H1 (cell line): Measurements from ENCODE around the gene EMX2. TPM values are rescaled to one million over a fixed set of nuclear protein-coding genes. Genes with fewer than 3 reads are reported as not detected.
A peak's percentile ranks its signal among the peaks of the same experiment; 100 is the strongest.

Experiments
- ASH2L ChIP-seq: fragments of 200-600, 300-600 bp; sonication (generic); IDR thresholded peaks from one replicate; pipeline ENCODE4 v1.7.1; 2017; ENCODE audit warnings: low read length
- EP300 ChIP-seq, 2 experiments: IDR thresholded peaks; 1 replicate in 1 of 2; 2 replicates in 1 of 2; pipeline ENCODE4 v1.6.1; 2011 to 2012; ENCODE audit warnings: low read depth in 2 of 2, low read length in 2 of 2, mild to moderate bottlenecking in 2 of 2, borderline replicate concordance in 1 of 2, inconsistent platforms in 1 of 2, moderate library complexity in 1 of 2
- HDAC2 ChIP-seq, 2 experiments: fragments of 300-600 bp in 1 of 2; sonication (generic) in 1 of 2; IDR thresholded peaks; 2 replicates each; pipeline ENCODE4 v1.6.1; 2011 to 2012; ENCODE audit warnings: low read depth in 2 of 2, low read length in 2 of 2, mild to moderate bottlenecking in 2 of 2, moderate library complexity in 2 of 2, borderline replicate concordance in 1 of 2, inconsistent platforms in 1 of 2
- JUND ChIP-seq: IDR thresholded peaks from 2 replicates; pipeline ENCODE4 v1.6.1; 2011; ENCODE audit warnings: mild to moderate bottlenecking, improper control_type of control experiment, low read length
- KDM4A ChIP-seq: IDR thresholded peaks from one replicate; pipeline ENCODE4 v1.7.1; 2012; ENCODE audit warnings: low read depth, mild to moderate bottlenecking, moderate library complexity, low read length, inconsistent platforms; ENCODE audit not compliant: severe bottlenecking
- MAFK ChIP-seq: IDR thresholded peaks from 2 replicates; pipeline ENCODE4 v1.6.1; 2012; ENCODE audit warnings: low read depth, mild to moderate bottlenecking, improper control_type of control experiment, low read length
- POLR2A ChIP-seq, 2 experiments: IDR thresholded peaks; 1 replicate in 1 of 2; 2 replicates in 1 of 2; pipeline ENCODE4 v1.6.1; 2011; ENCODE audit warnings: low read depth in 2 of 2, low read length in 2 of 2, mild to moderate bottlenecking in 2 of 2; ENCODE audit errors: control extremely low read depth in 1 of 2
- POLR2AphosphoS5 ChIP-seq: IDR thresholded peaks from 2 replicates; pipeline ENCODE4 v1.6.1; 2011; ENCODE audit warnings: low read depth, low read length
- RNF2 ChIP-seq: fragments of 200-900, 300-1000 bp; sonication (generic); IDR thresholded peaks from 2 replicates; pipeline ENCODE4 v1.7.1; 2016; ENCODE audit warnings: borderline replicate concordance, low read depth, mild to moderate bottlenecking, antibody characterized with exemption, low read length; ENCODE audit not compliant: poor library complexity, severe bottlenecking; ENCODE audit errors: missing control alignments
- SIN3A ChIP-seq, 2 experiments: IDR thresholded peaks in 1 of 2; conservative IDR thresholded peaks in 1 of 2; 2 replicates each; pipeline ENCODE4 v1.6.1; 2011 to 2012; ENCODE audit warnings: low read length in 2 of 2, improper control_type of control experiment in 1 of 2, low read depth in 1 of 2, mild to moderate bottlenecking in 1 of 2
- SIRT6 ChIP-seq: IDR thresholded peaks from one replicate; pipeline ENCODE4 v1.7.1; 2012; ENCODE audit warnings: low read length, inconsistent platforms
- SIX5 ChIP-seq: IDR thresholded peaks from 2 replicates; pipeline ENCODE4 v1.6.1; 2011; ENCODE audit warnings: mild to moderate bottlenecking, low read depth, low read length
- SP1 ChIP-seq: IDR thresholded peaks from 2 replicates; pipeline ENCODE4 v1.6.1; 2011; ENCODE audit warnings: low read depth, low read length
- TAF1 ChIP-seq: IDR thresholded peaks from 2 replicates; pipeline ENCODE4 v1.6.1; 2011; ENCODE audit warnings: mild to moderate bottlenecking, low read depth, low read length
- TBP ChIP-seq: IDR thresholded peaks from 2 replicates; pipeline ENCODE4 v1.6.1; 2011; ENCODE audit warnings: low read depth, low read length, improper control_type of control experiment
- TCF12 ChIP-seq: IDR thresholded peaks from 2 replicates; pipeline ENCODE4 v1.6.1; 2011; ENCODE audit warnings: low read depth, mild to moderate bottlenecking, low read length
- TEAD4 ChIP-seq: IDR thresholded peaks from 2 replicates; pipeline ENCODE4 v1.6.1; 2012; ENCODE audit warnings: low read depth, low read length, inconsistent platforms, mixed read lengths
- USF2 ChIP-seq: IDR thresholded peaks from 2 replicates; pipeline ENCODE4 v1.6.1; 2011; ENCODE audit warnings: low read length, improper control_type of control experiment
- ZNF274 ChIP-seq: IDR thresholded peaks from 2 replicates; pipeline ENCODE4 v1.7.0; 2012; ENCODE audit warnings: low read length, borderline replicate concordance; ENCODE audit errors: extremely low read depth
- polyA plus RNA-seq, 7 experiments: library from polyadenylated mRNA; depleted of rRNA in 3 of 7; stranded (reverse) in 5 of 7; unstranded in 2 of 7; fragments of >200 nt in 5 of 7; fragments of 200-250 nt in 2 of 7; gene quantifications; 1 replicate in 5 of 7; 2 replicates in 1 of 7; 4 replicates in 1 of 7; pipeline versions ENCODE4 v1.2.1 to v1.2.3, GENCODE V29; 2011 to 2013; ENCODE audit warnings: missing spikeins in 2 of 7, mixed read lengths in 2 of 7
- total RNA-seq: library from RNA; stranded (reverse); fragmentation: NEBNext Ultra II Directional; extraction: Animal tissue kit (Norgen Biotek cat#: 25700); gene quantifications from 2 replicates; pipeline ENCODE4 v1.2.1, GENCODE V29; 2021
- TF ChIP-seq, protein P1 (sequence below): IDR thresholded peaks from 2 replicates; pipeline ENCODE4 v1.6.1; 2012; ENCODE audit warnings: inconsistent platforms
- TF ChIP-seq, protein P2 (sequence below), 3 experiments: IDR thresholded peaks; 1 replicate in 2 of 3; 2 replicates in 1 of 3; pipeline versions ENCODE4 v1.5.1 to v1.6.1; 2011; ENCODE audit warnings: low read length in 3 of 3, mild to moderate bottlenecking in 3 of 3, inconsistent platforms in 2 of 3, low read depth in 1 of 3, moderate library complexity in 1 of 3; ENCODE audit not compliant: insufficient read depth in 1 of 3; ENCODE audit errors: control extremely low read depth in 1 of 3

The EMX2 gene
- total and polyA plus RNA-seq, 2 of the 8 experiments (the other 6 are each of a cell fraction or from before 2014, with no cell fraction given) = not detected

- TF ChIP-seq EP300 (IDR thresholded peaks at IDR 0.05; ENCODE audit: borderline replicate concordance in 1 of 2, low read depth in 2 of 2, low read length in 2 of 2) (no peak), ASH2L (no peak), SIX5 (no peak), HDAC2 (IDR thresholded peaks at IDR 0.05; ENCODE audit: borderline replicate concordance in 1 of 2, low read depth in 2 of 2, low read length in 2 of 2) (no peak), KDM4A (no peak), JUND (no peak), MAFK (no peak), USF2 (no peak), POLR2AphosphoS5 (no peak), TAF1 (no peak), TBP (no peak), RNF2 (no peak), ZNF274 (no peak), SIRT6 (no peak), POLR2A (IDR thresholded peaks at IDR 0.05; ENCODE audit: control extremely low read depth in 1 of 2, low read depth in 2 of 2, low read length in 2 of 2) (no peak), TCF12 (no peak), TEAD4 (no peak), SIN3A (conservative IDR thresholded peaks at IDR 0.05 in 1 of 2, IDR thresholded peaks at IDR 0.05 in 1 of 2; ENCODE audit: low read depth in 1 of 2, low read length in 2 of 2) (no peak), SP1 (peak; percentile 65; the same call in 1 of the 2 replicates)
- TF ChIP-seq, protein P1, sequence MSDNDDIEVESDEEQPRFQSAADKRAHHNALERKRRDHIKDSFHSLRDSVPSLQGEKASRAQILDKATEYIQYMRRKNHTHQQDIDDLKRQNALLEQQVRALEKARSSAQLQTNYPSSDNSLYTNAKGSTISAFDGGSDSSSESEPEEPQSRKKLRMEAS = no peak
- TF ChIP-seq, protein P2, sequence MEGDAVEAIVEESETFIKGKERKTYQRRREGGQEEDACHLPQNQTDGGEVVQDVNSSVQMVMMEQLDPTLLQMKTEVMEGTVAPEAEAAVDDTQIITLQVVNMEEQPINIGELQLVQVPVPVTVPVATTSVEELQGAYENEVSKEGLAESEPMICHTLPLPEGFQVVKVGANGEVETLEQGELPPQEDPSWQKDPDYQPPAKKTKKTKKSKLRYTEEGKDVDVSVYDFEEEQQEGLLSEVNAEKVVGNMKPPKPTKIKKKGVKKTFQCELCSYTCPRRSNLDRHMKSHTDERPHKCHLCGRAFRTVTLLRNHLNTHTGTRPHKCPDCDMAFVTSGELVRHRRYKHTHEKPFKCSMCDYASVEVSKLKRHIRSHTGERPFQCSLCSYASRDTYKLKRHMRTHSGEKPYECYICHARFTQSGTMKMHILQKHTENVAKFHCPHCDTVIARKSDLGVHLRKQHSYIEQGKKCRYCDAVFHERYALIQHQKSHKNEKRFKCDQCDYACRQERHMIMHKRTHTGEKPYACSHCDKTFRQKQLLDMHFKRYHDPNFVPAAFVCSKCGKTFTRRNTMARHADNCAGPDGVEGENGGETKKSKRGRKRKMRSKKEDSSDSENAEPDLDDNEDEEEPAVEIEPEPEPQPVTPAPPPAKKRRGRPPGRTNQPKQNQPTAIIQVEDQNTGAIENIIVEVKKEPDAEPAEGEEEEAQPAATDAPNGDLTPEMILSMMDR (IDR thresholded peaks at IDR 0.05; ENCODE audit: control extremely low read depth in 1 of 3, insufficient read depth in 1 of 3, low read depth in 1 of 3, low read length in 3 of 3) = no peak
Measured at GRCh38 chr10:117544004-117544701, 1.6 kb downstream of the EMX2 start (continued).
